Esophagus muscularis mucosa (tissue), 3 donors: ENCODE results near the gene RBM20.

Experiments used
- POLR2A ChIP-seq: fragments of 450-650 bp; IDR thresholded peaks from one replicate; pipeline ENCODE4 v1.6.1; 2017; ENCODE audit warnings: antibody characterized with exemption, moderate library complexity, mild to moderate bottlenecking, low read depth
- POLR2AphosphoS5 ChIP-seq, 2 donors: sonication (generic); formaldehyde crosslinking; IDR thresholded peaks; one replicate each; pipeline ENCODE4 v1.6.1; 2017; ENCODE audit warnings: antibody characterized with exemption in 2 of 2
- TF ChIP-seq, protein P1 (sequence below), 3 experiments: fragments of 200-600 bp in 2 of 3; fragments of 450-650 bp in 1 of 3; sonication (generic) in 2 of 3; IDR thresholded peaks; one replicate each; pipeline ENCODE4 v1.5.1; 2017 to 2019; ENCODE audit warnings: antibody characterized with exemption in 3 of 3, mild to moderate bottlenecking in 2 of 3, moderate library complexity in 1 of 3

DNA sequence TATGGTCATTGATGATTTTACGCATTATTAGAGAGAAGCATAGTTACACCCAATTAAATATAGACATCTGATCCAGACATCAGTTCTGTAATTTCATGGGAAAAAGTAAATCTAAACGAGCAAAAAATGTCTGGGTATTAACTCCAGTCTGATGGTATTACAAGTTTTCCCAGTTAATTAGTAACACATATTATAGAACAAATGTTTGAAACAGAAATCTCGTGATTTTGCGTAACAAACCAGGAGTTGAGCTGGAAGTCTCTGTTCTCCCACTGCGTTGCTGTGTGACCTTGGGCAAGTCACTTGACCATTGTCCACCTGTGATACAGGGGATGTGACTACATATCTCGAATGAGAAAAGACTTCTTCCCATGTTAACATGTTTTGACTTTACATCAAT, 43.3 kb downstream of the RBM20 start:
- TF ChIP-seq, protein P1, sequence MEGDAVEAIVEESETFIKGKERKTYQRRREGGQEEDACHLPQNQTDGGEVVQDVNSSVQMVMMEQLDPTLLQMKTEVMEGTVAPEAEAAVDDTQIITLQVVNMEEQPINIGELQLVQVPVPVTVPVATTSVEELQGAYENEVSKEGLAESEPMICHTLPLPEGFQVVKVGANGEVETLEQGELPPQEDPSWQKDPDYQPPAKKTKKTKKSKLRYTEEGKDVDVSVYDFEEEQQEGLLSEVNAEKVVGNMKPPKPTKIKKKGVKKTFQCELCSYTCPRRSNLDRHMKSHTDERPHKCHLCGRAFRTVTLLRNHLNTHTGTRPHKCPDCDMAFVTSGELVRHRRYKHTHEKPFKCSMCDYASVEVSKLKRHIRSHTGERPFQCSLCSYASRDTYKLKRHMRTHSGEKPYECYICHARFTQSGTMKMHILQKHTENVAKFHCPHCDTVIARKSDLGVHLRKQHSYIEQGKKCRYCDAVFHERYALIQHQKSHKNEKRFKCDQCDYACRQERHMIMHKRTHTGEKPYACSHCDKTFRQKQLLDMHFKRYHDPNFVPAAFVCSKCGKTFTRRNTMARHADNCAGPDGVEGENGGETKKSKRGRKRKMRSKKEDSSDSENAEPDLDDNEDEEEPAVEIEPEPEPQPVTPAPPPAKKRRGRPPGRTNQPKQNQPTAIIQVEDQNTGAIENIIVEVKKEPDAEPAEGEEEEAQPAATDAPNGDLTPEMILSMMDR (IDR thresholded peaks at IDR 0.05), result no peak
- no peak for TF ChIP-seq POLR2A
- TF ChIP-seq POLR2AphosphoS5 (IDR thresholded peaks at IDR 0.05), result no peak
